ENCODE data around the gene HIVEP3. TPM values are rescaled to one million over a fixed set of nuclear protein-coding genes. Genes with fewer than 3 reads are reported as not detected.
A peak's percentile ranks its signal among the peaks of the same experiment; 100 is the strongest.

HIVEP3 gene
- total RNA-seq, 1 experiment from 2014 or later, result 1.4 TPM

GRCh38 chr1:41482001-41482765 lies 436.5 kb downstream of the HIVEP3 start:
- peaks cover 35 to 47% of the 10 kb centered on the region in 2 experiments for H3K4me1 Mint-ChIP-seq
- Histone ChIP-seq H3K9ac (ENCODE audit: extremely low read depth, insufficient read length, low read length) (no peak overlapping the region), H4K8ac (replicated peaks; ENCODE audit: insufficient read length, low read depth, low read length) (no peak overlapping the region), H3T11ph (ENCODE audit: low read length) (no peak overlapping the region), H3K23ac (ENCODE audit: insufficient read length, low read depth, low read length) (no peak overlapping the region), H3K4me2 (ENCODE audit: insufficient read depth, insufficient read length, low read length) (no peak overlapping the region), H2BK12ac (ENCODE audit: insufficient read length, low read depth, low read length) (no peak overlapping the region), H3K18ac (ENCODE audit: insufficient read length, low read depth, low read length) (no peak overlapping the region), H3K27ac (ENCODE audit: insufficient read length, low read depth, low read length) (no peak overlapping the region), H3K4me1 (ENCODE audit: insufficient read depth, low read length) (no peaks in the 10 kb centered on the region), H2AK5ac (ENCODE audit: insufficient read length, low read length) (no peak overlapping the region), H3K9me3 (ENCODE audit: control insufficient read depth, low read depth, low read length) (no peaks in the 10 kb centered on the region), H3K79me2 (ENCODE audit: insufficient read depth, low read length) (no peaks in the 10 kb centered on the region), H3K23me2 (ENCODE audit: insufficient read length, low read depth, low read length, poor library complexity, severe bottlenecking) (no peaks in the 10 kb centered on the region), H4K91ac (ENCODE audit: insufficient read length, low read depth, low read length) (no peak overlapping the region), H4K20me1 (ENCODE audit: control insufficient read depth, insufficient read depth, insufficient read length) (no peaks in the 10 kb centered on the region), H3K4ac (ENCODE audit: low read depth, low read length) (no peak overlapping the region), H2BK15ac (ENCODE audit: low read depth, low read length) (no peak overlapping the region), H2BK20ac (ENCODE audit: low read depth, low read length, poor library complexity, severe bottlenecking) (no peak overlapping the region), H2BK120ac (ENCODE audit: low read depth, low read length, poor library complexity, severe bottlenecking) (no peak overlapping the region), H2AFZ (ENCODE audit: low read length) (no peak overlapping the region), H4K5ac (ENCODE audit: insufficient read length, low read depth, low read length) (no peak overlapping the region), H2BK5ac (ENCODE audit: insufficient read length, low read length) (no peak overlapping the region), H3K14ac (ENCODE audit: insufficient read depth, low read length) (no peak overlapping the region; the same call in 1 of the 2 replicates), H3K27me3 (ENCODE audit: insufficient read depth, low read length) (no peaks in the 10 kb centered on the region), H3K56ac (ENCODE audit: insufficient read length, low read depth, low read length) (no peak overlapping the region), H3K79me1 (ENCODE audit: insufficient read depth, low read depth, low read length, poor library complexity, severe bottlenecking) (no peaks in the 10 kb centered on the region)
- DNase-seq, result no peak
- peaks cover 2% of the 10 kb centered on the region for H3K27me3 Mint-ChIP-seq (ENCODE audit: low read depth)
- TF ChIP-seq CTCF (conservative IDR thresholded peaks at IDR 0.05), result no peak
- WGBS (ENCODE audit: extremely low coverage, insufficient read length, low lambda C conversion rate), result no CpG with 5 or more reads among the region's 18 CpGs
- peak overlapping the region in 1 of 3 experiments; percentile 46; a peak in 1 of 7 replicates for H3K27ac Mint-ChIP-seq
- no peaks in the 10 kb centered on the region for H3K36me3 Mint-ChIP-seq (ENCODE audit: insufficient read depth in 1 of 3, low read depth in 3 of 3)
- H3K4me3 Mint-ChIP-seq, result no peak overlapping the region
- no peaks in the 10 kb centered on the region; a peak in 2 of 5 replicates for H3K9me3 Mint-ChIP-seq

Measured in H9 (cell line).